DOHH2 (cell line): ENCODE measurements around the gene RNF175.

Experiments used
- EZH2phosphoT487 ChIP-seq: fragments of 200-600 bp; sonication (generic); IDR thresholded peaks from 2 replicates; pipeline ENCODE4 v1.6.1; 2017; ENCODE audit warnings: borderline replicate concordance, mild to moderate bottlenecking, antibody characterized with exemption, low read length, moderate library complexity, mixed read lengths
- TF ChIP-seq, protein P1 (sequence below): fragments of 200-600 bp; sonication (generic); IDR thresholded peaks from one replicate; pipeline ENCODE4 v1.5.1; 2014; ENCODE audit warnings: antibody characterized with exemption, mild to moderate bottlenecking, low read depth, low read length; ENCODE audit not compliant: poor library complexity, severe bottlenecking

DNA sequence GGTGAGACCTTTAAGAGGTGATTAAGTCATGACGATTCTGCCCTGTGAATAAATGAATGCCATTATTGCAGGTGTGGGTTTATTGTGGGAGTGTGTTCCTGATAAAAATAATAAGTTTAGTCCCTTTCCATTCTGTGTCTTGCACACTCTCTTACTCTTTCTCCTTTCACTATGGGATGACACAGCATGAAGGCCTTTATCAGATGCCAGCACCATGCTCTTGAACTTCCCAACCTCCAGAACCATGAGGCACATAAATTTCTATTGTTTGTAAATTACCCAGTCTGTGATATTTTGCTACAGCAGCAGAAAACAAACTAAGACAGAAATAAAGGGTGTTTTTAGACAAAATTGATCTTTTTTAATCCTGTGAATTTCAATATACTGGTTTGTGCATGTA is 18.6 kb upstream of the RNF175 start:
- TF ChIP-seq, protein P1, sequence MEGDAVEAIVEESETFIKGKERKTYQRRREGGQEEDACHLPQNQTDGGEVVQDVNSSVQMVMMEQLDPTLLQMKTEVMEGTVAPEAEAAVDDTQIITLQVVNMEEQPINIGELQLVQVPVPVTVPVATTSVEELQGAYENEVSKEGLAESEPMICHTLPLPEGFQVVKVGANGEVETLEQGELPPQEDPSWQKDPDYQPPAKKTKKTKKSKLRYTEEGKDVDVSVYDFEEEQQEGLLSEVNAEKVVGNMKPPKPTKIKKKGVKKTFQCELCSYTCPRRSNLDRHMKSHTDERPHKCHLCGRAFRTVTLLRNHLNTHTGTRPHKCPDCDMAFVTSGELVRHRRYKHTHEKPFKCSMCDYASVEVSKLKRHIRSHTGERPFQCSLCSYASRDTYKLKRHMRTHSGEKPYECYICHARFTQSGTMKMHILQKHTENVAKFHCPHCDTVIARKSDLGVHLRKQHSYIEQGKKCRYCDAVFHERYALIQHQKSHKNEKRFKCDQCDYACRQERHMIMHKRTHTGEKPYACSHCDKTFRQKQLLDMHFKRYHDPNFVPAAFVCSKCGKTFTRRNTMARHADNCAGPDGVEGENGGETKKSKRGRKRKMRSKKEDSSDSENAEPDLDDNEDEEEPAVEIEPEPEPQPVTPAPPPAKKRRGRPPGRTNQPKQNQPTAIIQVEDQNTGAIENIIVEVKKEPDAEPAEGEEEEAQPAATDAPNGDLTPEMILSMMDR = no peak
- no peak for TF ChIP-seq EZH2phosphoT487
